Subcutaneous preadipocyte (primary cell): ENCODE data around the gene ZNF431. TPM values are rescaled to one million over a fixed set of nuclear protein-coding genes. Genes with fewer than 3 reads are reported as not detected.

Experiments used
- small RNA-seq: library from RNA; depleted of rRNA; stranded (forward); fragments of <200 nt; gene quantifications from one replicate; pipeline ENCODE3, GENCODE V24; 2012
- total RNA-seq: library from RNA; depleted of rRNA; stranded (reverse); fragments of >200 nt; gene quantifications from 2 replicates; pipeline ENCODE4 v1.2.3, GENCODE V29; 2012

The ZNF431 gene
- 3.3 and 4.3 TPM in 2 replicates for total RNA-seq

DNA sequence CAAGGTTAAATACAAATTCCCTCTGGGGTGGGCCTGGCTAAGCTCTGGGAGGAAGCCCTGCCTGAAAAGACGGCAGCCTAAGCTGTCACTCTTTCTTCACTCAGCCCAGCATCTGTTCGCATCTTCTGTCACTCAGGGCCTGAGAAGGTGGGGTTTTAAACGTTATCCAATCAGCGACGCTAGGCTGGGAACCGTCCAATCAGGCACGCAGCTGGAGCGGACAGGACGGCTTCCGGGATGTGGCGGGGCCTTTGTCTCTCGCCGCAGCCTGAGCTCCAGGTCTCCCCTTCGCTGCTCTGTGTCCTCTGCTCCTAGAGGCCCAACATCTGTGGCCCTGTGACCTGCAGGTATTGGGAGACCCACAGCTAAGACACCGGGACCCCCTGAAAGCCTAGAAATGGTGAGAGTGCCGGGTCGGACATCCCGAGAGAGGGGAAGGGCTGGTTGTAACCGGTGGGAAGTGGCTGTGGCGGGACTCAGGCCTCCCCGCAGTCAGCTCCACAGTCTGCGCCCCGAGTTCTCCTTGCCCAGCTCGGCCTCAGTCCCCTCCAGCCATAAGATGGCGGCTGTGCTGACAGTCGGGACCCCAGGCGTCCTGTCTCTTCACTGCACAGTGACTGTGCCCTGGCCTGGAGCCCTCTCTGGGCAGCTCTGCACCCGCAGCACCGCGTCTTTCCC, at the start of gene ZNF431:
ZNF431 (plus strand) TSS at position 254 of the 678 bp plus-strand sequence; CDS start at position 398, 144 bp downstream.

Small RNA genes within 50 kb of the gene (small RNA-seq; reads per million reads assigned to genes)
- not detected for gene RNA5SP469

Other genes with a start within 250 kb of the ZNF431 start
- gene ZNF85, start 218.8 kb upstream of the ZNF431 start, total RNA-seq: 7.7 and 8.0 TPM in 2 replicates
- 15.4 and 17.8 TPM in 2 replicates for gene ZNF430, start 121.4 kb upstream of the ZNF431 start, total RNA-seq
- gene ZNF714, start 59.8 kb upstream of the ZNF431 start, total RNA-seq: 10.8 and 11.0 TPM in 2 replicates
- gene ZNF708, start 187.4 kb downstream of the ZNF431 start, total RNA-seq: 4.4 and 6.3 TPM in 2 replicates
- gene ZNF738, start 217.0 kb downstream of the ZNF431 start, total RNA-seq: 4.0 and 5.1 TPM in 2 replicates